ENCODE data around the gene NEXN.

DNA sequence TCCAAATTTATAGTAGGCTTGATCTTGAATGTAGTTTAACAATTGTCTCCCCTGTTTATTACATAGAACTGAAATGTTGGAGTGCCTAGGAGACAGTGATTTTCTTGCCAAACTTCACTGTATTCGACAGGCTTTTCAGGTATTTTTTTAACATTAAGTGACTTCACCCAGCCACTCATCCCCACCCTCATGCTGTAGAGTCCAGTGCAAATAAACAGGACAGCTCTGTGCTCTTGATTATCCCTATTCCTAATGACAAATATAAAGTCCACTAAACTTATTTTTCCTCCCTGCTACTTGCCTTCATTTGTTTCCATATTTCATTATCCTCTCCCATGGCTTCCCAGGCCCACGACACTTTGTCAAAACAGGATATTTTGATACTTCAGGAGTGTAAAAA is 29.2 kb upstream of the NEXN start:
- TF ChIP-seq CTCF (conservative IDR thresholded peaks at IDR 0.05): no peak
- TF ChIP-seq EZH2 (IDR thresholded peaks at IDR 0.05; ENCODE audit: low read depth): no peak

Measured in PC-9 (cell line).